Measurements from ENCODE around the gene UNCX.

DNA sequence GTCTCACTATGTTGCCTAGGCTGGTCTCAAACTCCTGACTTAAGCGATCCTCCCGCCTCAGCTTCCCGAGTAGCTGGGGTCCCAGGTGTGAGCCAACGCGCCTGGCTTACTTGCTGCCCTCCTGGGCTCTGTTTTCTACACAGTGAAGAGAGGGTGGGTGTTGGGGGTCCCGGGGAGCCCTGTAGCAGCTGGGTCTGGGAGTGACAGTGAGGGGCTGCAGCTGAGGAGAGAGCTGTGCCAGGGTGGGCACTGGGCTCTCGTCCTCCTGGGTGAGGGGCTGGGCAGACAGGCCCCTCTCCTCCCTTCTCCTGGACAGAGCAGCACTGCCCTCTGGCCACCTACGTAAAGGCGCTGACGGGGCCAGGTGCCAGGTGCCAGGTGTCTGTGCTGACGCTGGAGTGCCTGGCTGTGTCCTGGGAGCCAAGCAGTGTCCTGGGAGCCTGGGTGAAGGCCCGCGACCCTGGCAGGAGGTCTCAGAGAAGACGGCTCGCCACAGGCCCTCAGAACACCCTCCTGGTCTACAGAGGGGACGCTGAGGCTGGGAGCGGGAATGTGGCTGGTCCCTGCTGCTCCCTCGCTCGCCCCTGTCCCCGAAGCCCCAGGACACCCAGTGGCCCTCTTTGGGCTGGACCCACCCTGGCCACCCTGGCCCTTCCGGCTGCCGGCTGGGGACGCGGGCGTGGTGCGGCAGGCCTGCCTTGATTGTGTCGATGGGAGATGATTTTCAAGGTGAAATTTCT, 35.6 kb downstream of the UNCX start:
- TF ChIP-seq, protein P1, sequence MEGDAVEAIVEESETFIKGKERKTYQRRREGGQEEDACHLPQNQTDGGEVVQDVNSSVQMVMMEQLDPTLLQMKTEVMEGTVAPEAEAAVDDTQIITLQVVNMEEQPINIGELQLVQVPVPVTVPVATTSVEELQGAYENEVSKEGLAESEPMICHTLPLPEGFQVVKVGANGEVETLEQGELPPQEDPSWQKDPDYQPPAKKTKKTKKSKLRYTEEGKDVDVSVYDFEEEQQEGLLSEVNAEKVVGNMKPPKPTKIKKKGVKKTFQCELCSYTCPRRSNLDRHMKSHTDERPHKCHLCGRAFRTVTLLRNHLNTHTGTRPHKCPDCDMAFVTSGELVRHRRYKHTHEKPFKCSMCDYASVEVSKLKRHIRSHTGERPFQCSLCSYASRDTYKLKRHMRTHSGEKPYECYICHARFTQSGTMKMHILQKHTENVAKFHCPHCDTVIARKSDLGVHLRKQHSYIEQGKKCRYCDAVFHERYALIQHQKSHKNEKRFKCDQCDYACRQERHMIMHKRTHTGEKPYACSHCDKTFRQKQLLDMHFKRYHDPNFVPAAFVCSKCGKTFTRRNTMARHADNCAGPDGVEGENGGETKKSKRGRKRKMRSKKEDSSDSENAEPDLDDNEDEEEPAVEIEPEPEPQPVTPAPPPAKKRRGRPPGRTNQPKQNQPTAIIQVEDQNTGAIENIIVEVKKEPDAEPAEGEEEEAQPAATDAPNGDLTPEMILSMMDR (IDR thresholded peaks at IDR 0.05; ENCODE audit: insufficient read depth, low read length, poor library complexity, severe bottlenecking): no peak
- no peak for TF ChIP-seq EZH2phosphoT487 (conservative IDR thresholded peaks at IDR 0.05; ENCODE audit: low read length)
